Panc1 (cell line): ENCODE results near the gene TBC1D10A.

Experiments
- POLR2AphosphoS5 ChIP-seq: IDR thresholded peaks from 2 replicates; pipeline ENCODE4 v1.6.1; 2012; ENCODE audit warnings: mild to moderate bottlenecking, low read depth, low read length, moderate library complexity
- TF ChIP-seq, protein P1 (sequence below): fragments of 450-650 bp; IDR thresholded peaks from 2 replicates; pipeline ENCODE4 v1.5.1; 2017; ENCODE audit warnings: mild to moderate bottlenecking
- TF ChIP-seq, protein P2 (sequence below), 2 experiments: IDR thresholded peaks; 2 replicates each; pipeline ENCODE4 v1.6.1; 2011 to 2012; ENCODE audit warnings: low read depth in 2 of 2, control low read depth in 1 of 2, low read length in 1 of 2, mild to moderate bottlenecking in 1 of 2, moderate library complexity in 1 of 2; ENCODE audit not compliant: insufficient read depth in 1 of 2

DNA sequence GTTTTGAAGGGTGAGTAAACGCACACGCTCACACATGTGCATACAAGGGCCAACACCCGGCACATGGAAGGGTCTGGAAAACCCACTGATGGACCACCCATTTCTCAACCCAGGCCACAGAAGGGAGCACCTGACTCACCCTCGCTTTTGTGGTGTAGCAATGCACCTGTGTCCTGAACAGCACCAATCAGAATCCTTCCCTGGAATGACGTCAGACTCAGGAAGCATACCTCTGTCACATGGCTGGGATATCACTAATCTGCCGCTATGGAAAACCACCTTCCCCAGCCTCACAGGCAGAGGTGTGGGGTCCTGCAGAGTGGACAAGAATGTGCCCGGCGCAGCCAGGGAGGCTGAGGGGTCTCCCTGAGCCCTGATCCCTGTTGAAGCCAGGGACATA, 51.1 kb downstream of the TBC1D10A start:
- TF ChIP-seq POLR2AphosphoS5 = no peak
- TF ChIP-seq, protein P1, sequence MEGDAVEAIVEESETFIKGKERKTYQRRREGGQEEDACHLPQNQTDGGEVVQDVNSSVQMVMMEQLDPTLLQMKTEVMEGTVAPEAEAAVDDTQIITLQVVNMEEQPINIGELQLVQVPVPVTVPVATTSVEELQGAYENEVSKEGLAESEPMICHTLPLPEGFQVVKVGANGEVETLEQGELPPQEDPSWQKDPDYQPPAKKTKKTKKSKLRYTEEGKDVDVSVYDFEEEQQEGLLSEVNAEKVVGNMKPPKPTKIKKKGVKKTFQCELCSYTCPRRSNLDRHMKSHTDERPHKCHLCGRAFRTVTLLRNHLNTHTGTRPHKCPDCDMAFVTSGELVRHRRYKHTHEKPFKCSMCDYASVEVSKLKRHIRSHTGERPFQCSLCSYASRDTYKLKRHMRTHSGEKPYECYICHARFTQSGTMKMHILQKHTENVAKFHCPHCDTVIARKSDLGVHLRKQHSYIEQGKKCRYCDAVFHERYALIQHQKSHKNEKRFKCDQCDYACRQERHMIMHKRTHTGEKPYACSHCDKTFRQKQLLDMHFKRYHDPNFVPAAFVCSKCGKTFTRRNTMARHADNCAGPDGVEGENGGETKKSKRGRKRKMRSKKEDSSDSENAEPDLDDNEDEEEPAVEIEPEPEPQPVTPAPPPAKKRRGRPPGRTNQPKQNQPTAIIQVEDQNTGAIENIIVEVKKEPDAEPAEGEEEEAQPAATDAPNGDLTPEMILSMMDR = no peak
- TF ChIP-seq, protein P2, sequence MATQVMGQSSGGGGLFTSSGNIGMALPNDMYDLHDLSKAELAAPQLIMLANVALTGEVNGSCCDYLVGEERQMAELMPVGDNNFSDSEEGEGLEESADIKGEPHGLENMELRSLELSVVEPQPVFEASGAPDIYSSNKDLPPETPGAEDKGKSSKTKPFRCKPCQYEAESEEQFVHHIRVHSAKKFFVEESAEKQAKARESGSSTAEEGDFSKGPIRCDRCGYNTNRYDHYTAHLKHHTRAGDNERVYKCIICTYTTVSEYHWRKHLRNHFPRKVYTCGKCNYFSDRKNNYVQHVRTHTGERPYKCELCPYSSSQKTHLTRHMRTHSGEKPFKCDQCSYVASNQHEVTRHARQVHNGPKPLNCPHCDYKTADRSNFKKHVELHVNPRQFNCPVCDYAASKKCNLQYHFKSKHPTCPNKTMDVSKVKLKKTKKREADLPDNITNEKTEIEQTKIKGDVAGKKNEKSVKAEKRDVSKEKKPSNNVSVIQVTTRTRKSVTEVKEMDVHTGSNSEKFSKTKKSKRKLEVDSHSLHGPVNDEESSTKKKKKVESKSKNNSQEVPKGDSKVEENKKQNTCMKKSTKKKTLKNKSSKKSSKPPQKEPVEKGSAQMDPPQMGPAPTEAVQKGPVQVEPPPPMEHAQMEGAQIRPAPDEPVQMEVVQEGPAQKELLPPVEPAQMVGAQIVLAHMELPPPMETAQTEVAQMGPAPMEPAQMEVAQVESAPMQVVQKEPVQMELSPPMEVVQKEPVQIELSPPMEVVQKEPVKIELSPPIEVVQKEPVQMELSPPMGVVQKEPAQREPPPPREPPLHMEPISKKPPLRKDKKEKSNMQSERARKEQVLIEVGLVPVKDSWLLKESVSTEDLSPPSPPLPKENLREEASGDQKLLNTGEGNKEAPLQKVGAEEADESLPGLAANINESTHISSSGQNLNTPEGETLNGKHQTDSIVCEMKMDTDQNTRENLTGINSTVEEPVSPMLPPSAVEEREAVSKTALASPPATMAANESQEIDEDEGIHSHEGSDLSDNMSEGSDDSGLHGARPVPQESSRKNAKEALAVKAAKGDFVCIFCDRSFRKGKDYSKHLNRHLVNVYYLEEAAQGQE (IDR thresholded peaks at IDR 0.05; ENCODE audit: insufficient read depth in 1 of 2, low read depth in 2 of 2, low read length in 1 of 2) = no peak
